GM19193 (cell line): ENCODE measurements around the gene TENM3.

Source experiments
- POLR2A ChIP-seq: IDR thresholded peaks from 4 replicates; pipeline ENCODE4 v1.6.1; 2011; ENCODE audit not compliant: insufficient read depth, insufficient read length; ENCODE audit errors: extremely low read depth

The TENM3 gene

GRCh38 chr4:182318256-182318655, 75.1 kb downstream of the TENM3 start:
- TF ChIP-seq POLR2A, result no peak

- TF ChIP-seq POLR2A, result no peak
Measured at GRCh38 chr4:182320092-182320491, 76.9 kb downstream of the TENM3 start.

- TF ChIP-seq POLR2A, result no peak
Measured at GRCh38 chr4:182320580-182320979, 77.4 kb downstream of the TENM3 start.

- TF ChIP-seq POLR2A, result no peak
Measured at GRCh38 chr4:182324282-182324681, 81.1 kb downstream of the TENM3 start.

- TF ChIP-seq POLR2A, result no peak
Measured at GRCh38 chr4:182325397-182325796, 82.2 kb downstream of the TENM3 start.

- TF ChIP-seq POLR2A, result no peak
Measured at GRCh38 chr4:182325848-182326255, 82.7 kb downstream of the TENM3 start.

GRCh38 chr4:182328505-182328904, 85.3 kb downstream of the TENM3 start:
- TF ChIP-seq POLR2A, result no peak

GRCh38 chr4:182337366-182337765, 94.2 kb downstream of the TENM3 start:
- TF ChIP-seq POLR2A, result no peak

GRCh38 chr4:182338063-182338462, 94.9 kb downstream of the TENM3 start:
- no peak for TF ChIP-seq POLR2A

- TF ChIP-seq POLR2A, result no peak
Measured at GRCh38 chr4:182338746-182339145, 95.5 kb downstream of the TENM3 start.

- TF ChIP-seq POLR2A, result no peak
Measured at GRCh38 chr4:182339221-182339641, 96.0 kb downstream of the TENM3 start.

- TF ChIP-seq POLR2A, result no peak
Measured at GRCh38 chr4:182343453-182343852, 100.3 kb downstream of the TENM3 start.

GRCh38 chr4:182344968-182345367, 101.8 kb downstream of the TENM3 start:
- no peak for TF ChIP-seq POLR2A

GRCh38 chr4:182346250-182346649, 103.0 kb downstream of the TENM3 start:
- TF ChIP-seq POLR2A, result no peak

- TF ChIP-seq POLR2A, result no peak
Measured at GRCh38 chr4:182346675-182347375, 103.6 kb downstream of the TENM3 start.

GRCh38 chr4:182348779-182349326, 105.7 kb downstream of the TENM3 start:
- no peak for TF ChIP-seq POLR2A
